M059J (cell line): ENCODE results near the gene TMEM270. TPM values are rescaled to one million over a fixed set of nuclear protein-coding genes. Genes with fewer than 3 reads are reported as not detected.

Experiments
- DNase-seq: peaks from one replicate; pipeline ENCODE4 v3.0.0-alpha.2; 2012; ENCODE audit warnings: low read depth
- total RNA-seq: library from RNA; depleted of rRNA; stranded (reverse); fragments of >200 nt; shearing (Covaris generic); gene quantifications from 2 replicates; pipeline ENCODE4 v1.2.3, GENCODE V29; 2014; rRNA removed

TMEM270 gene
- total RNA-seq, result 0.17 and 0.32 TPM in 2 replicates

- DNase-seq, result no peak
Measured at GRCh38 chr7:73860859-73861258, at the start of gene TMEM270. TMEM270 (plus strand) TSS chr7:73861159; CDS start chr7:73861195, 36 bp downstream.

GRCh38 chr7:73811760-73812168, 49.2 kb upstream of the TMEM270 start:
- peak; percentile 68 for DNase-seq

GRCh38 chr7:73812996-73813395, 48.0 kb upstream of the TMEM270 start:
- no peak for DNase-seq

- DNase-seq, result no peak
Measured at GRCh38 chr7:73815436-73815835, 45.5 kb upstream of the TMEM270 start.

GRCh38 chr7:73817121-73817520, 43.8 kb upstream of the TMEM270 start:
- DNase-seq, result no peak

GRCh38 chr7:73820013-73820412, 40.9 kb upstream of the TMEM270 start:
- DNase-seq, result no peak

- peak; percentile 25 for DNase-seq
Measured at GRCh38 chr7:73821597-73822285, 39.2 kb upstream of the TMEM270 start.

- DNase-seq, result peak; percentile 100
Measured at GRCh38 chr7:73822319-73823173, 38.4 kb upstream of the TMEM270 start.

- DNase-seq, result no peak
Measured at GRCh38 chr7:73823257-73823656, 37.7 kb upstream of the TMEM270 start.

GRCh38 chr7:73823873-73824592, 36.9 kb upstream of the TMEM270 start:
- no peak for DNase-seq

GRCh38 chr7:73824986-73825385, 36.0 kb upstream of the TMEM270 start:
- DNase-seq, result no peak

GRCh38 chr7:73827567-73828106, 33.3 kb upstream of the TMEM270 start:
- DNase-seq, result peak; percentile 90

- peak; percentile 91 for DNase-seq
Measured at GRCh38 chr7:73828107-73828803, 32.7 kb upstream of the TMEM270 start.

- DNase-seq, result no peak
Measured at GRCh38 chr7:73828972-73829371, 32.0 kb upstream of the TMEM270 start.

- DNase-seq, result no peak
Measured at GRCh38 chr7:73829505-73829904, 31.5 kb upstream of the TMEM270 start.

- DNase-seq, result no peak
Measured at GRCh38 chr7:73829921-73830680, 30.9 kb upstream of the TMEM270 start.

GRCh38 chr7:73830681-73831583, 30.0 kb upstream of the TMEM270 start, which contains the start of gene CLDN4:
CLDN4 (plus strand) TSS chr7:73830996; CDS start chr7:73831202, 206 bp downstream.
- DNase-seq, result peak; percentile 63

- DNase-seq, result no peak
Measured at GRCh38 chr7:73831584-73831833, 29.4 kb upstream of the TMEM270 start.

GRCh38 chr7:73831834-73832651, 28.9 kb upstream of the TMEM270 start:
- DNase-seq, result no peak
